Ovary (tissue), 9 donors: ENCODE results near the gene PERCC1. TPM values are rescaled to one million over a fixed set of nuclear protein-coding genes. Genes with fewer than 3 reads are reported as not detected.
A peak's percentile ranks its signal among the peaks of the same experiment; 100 is the strongest.

Source experiments
- DNase-seq, 5 donors: peaks; one replicate each; pipeline ENCODE4 v3.0.0-alpha.2; 2019 to 2020
- H3K27ac ChIP-seq, 2 donors: fragments of 200-600 bp; one replicate each; pipeline versions ENCODE4 v1.5.1 to v1.8.0; 2019 to 2022
- H3K27me3 ChIP-seq: fragments of 200-600 bp; one replicate; pipeline ENCODE4 v1.8.0; 2022
- H3K36me3 ChIP-seq: fragments of 200-600 bp; sonication (generic); one replicate; pipeline ENCODE4 v1.5.1; 2019
- H3K4me1 ChIP-seq: one replicate; pipeline ENCODE4 v1.8.1; 2013; ENCODE audit warnings: mild to moderate bottlenecking, moderate library complexity; ENCODE audit not compliant: insufficient read depth
- H3K4me3 ChIP-seq: fragments of 200-600 bp; sonication (generic); one replicate; pipeline ENCODE4 v1.5.1; 2017
- H3K9me3 ChIP-seq, 2 donors: fragments of 200-600 bp in 1 of 2; sonication (generic) in 1 of 2; one replicate each; pipeline versions ENCODE4 v1.5.1 to v1.8.1; 2013 to 2019; ENCODE audit warnings: mild to moderate bottlenecking in 1 of 2, moderate library complexity in 1 of 2
- EP300 ChIP-seq: sonication (generic); formaldehyde crosslinking; IDR thresholded peaks from one replicate; pipeline ENCODE4 v1.6.1; 2017; ENCODE audit warnings: antibody characterized with exemption
- POLR2A ChIP-seq: fragments of 450-650 bp; IDR thresholded peaks from one replicate; pipeline ENCODE4 v1.6.1; 2017; ENCODE audit warnings: antibody characterized with exemption, mild to moderate bottlenecking, moderate library complexity
- WGBS, 3 donors: extraction: QIAGEN DNeasy Blood & Tissue Kit in 1 of 3; methylation state at CpG; one replicate each; pipeline versions ENCODE4 v1.1.5 to v1.1.7; 2013 to 2017; 5-methylcytosine and 5-hydroxymethylcytosine counted together
- intact Hi-C, 4 donors: fragments of 100-400 bp; cut with DNase I; formaldehyde crosslinking; loops; one replicate each; pipeline versions ENCODE4 v1.11.0 to v1.15.1; 2022 to 2023
- polyA plus RNA-seq, 2 donors: library from polyadenylated mRNA; stranded (reverse); fragments of 200-250 nt in 1 of 2; fragments of 350-450 nt in 1 of 2; fragmentation: Illumina TruSeq in 1 of 2; extraction: RNeasy Lipid Tissue Mini Kit (QIAGEN cat#74804) in 1 of 2; gene quantifications; one replicate each; pipeline ENCODE4 v1.2.3, GENCODE V29; 2013 to 2014
- total RNA-seq, 7 donors: library from RNA; depleted of rRNA in 2 of 7; stranded (reverse); fragments of >200 nt in 2 of 7; fragmentation: NEBNext Ultra II Directional in 3 of 7; extraction: Animal tissue kit (Norgen Biotek cat#: 25700) in 3 of 7; gene quantifications; one replicate each; pipeline versions ENCODE4 v1.1.0 to v1.2.4, GENCODE V29; 2016 to 2023
- TF ChIP-seq, protein P1 (sequence below), 3 donors: fragments of 450-650 bp in 2 of 3; fragments of 200-600 bp in 1 of 3; IDR thresholded peaks; one replicate each; pipeline versions ENCODE4 v1.5.1 to v1.8.0; 2016 to 2022; ENCODE audit warnings: antibody characterized with exemption in 3 of 3, mild to moderate bottlenecking in 1 of 3
- donor health status: DM: no; HTN: no; CAD: no; lungs with moderate emphysema.
- donor health status: DM: no; HTN: no; CAD: no.
- donor health status: Bipolar disorder and iron deficiency.
- donor health status: DM: yes; HTN: yes; CAD: no.
- donor health status: DM: no; HTN: no; CAD: no.
- donor health status: DM: yes; HTN: yes; CAD: no.

PERCC1 gene
- total and polyA plus RNA-seq, 9 donors: 0.08 to 0.62 TPM; not detected in 7

DNA sequence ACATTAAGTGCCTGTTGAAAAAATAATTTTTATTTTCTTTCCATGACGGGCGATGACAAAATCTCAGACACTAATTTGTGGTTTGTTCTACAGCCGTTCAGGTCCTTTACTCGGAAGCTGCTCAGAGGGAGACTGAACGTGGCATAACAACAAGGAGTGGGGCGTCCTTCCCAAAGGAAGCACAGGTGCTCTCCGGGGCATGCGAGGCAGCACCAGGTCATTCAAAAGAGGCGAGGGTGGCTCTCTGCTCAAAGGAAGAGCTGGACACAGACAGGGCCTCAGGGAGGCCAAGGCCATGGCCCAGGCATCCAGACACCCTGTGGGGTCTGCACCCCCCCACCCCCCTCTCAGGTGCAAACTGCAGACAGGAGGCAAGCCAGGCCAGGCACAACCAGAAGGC lies 32.5 kb upstream of the PERCC1 start:
- H3K27me3 ChIP-seq: no peaks in the 10 kb centered on the region
- WGBS, 3 donors: 86 to 92% (median 91%) methylated on average over 9 of the region's 9 CpGs
- intact Hi-C loops: no loop called here
- no peak for DNase-seq
- no peak overlapping the region for H3K4me3 ChIP-seq
- H3K9me3 ChIP-seq: no peaks in the 10 kb centered on the region
- H3K4me1 ChIP-seq: no peaks in the 10 kb centered on the region
- no peaks in the 10 kb centered on the region for H3K36me3 ChIP-seq
- TF ChIP-seq EP300: no peak
- TF ChIP-seq POLR2A: no peak
- H3K27ac ChIP-seq: no peak overlapping the region

DNA sequence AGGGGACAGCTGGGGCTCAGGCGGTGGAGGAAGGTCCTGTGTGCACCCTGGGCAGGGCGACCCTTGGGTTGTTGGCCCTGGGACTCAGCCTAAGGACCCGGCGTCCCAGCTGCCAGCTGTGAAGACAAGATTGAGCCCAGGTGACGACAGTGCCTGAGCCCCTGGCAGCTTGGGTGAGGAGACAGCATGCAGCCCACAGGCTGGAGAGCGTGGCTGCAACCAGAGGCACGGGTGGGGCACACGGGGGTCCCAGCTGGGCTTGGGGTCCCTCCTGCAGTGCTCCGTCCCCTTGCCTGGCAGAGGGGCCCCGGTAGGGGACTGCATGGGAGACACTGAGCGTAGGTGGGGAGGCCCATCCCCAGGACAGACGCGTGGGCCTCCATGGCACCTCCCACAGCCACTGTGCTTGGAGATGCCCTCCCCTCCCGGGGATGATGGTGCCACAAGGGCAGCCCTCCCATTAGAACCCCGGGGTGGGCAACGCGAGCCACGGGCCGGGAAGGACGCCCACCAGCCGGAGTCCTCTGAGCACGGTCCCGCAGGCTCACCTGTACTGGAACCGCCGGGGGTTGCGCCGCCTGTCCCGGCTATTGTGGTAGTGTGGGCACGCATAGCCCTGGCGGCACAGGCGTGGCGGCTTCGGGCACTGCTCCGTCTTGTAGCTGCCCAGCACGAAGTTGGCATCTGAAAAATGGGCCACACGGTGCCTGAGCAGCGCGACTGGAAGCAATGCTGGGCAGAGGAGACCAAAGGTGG lies 31.9 kb upstream of the PERCC1 start:
- peak in 1 of 5 donors; percentile 18 for DNase-seq
- intact Hi-C loops: no loop called here
- TF ChIP-seq POLR2A: no peak
- no peak for TF ChIP-seq EP300
- TF ChIP-seq, protein P1, sequence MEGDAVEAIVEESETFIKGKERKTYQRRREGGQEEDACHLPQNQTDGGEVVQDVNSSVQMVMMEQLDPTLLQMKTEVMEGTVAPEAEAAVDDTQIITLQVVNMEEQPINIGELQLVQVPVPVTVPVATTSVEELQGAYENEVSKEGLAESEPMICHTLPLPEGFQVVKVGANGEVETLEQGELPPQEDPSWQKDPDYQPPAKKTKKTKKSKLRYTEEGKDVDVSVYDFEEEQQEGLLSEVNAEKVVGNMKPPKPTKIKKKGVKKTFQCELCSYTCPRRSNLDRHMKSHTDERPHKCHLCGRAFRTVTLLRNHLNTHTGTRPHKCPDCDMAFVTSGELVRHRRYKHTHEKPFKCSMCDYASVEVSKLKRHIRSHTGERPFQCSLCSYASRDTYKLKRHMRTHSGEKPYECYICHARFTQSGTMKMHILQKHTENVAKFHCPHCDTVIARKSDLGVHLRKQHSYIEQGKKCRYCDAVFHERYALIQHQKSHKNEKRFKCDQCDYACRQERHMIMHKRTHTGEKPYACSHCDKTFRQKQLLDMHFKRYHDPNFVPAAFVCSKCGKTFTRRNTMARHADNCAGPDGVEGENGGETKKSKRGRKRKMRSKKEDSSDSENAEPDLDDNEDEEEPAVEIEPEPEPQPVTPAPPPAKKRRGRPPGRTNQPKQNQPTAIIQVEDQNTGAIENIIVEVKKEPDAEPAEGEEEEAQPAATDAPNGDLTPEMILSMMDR (IDR thresholded peaks at IDR 0.05): no peak
- Histone ChIP-seq H3K4me1 (no peaks in the 10 kb centered on the region), H3K27ac (no peak overlapping the region), H3K27me3 (no peaks in the 10 kb centered on the region), H3K9me3 (no peaks in the 10 kb centered on the region), H3K4me3 (no peak overlapping the region), H3K36me3 (no peaks in the 10 kb centered on the region)
- WGBS, 3 donors: 92 to 95% (median 92%) methylated on average over 31 to 38 of the region's 38 CpGs

DNA sequence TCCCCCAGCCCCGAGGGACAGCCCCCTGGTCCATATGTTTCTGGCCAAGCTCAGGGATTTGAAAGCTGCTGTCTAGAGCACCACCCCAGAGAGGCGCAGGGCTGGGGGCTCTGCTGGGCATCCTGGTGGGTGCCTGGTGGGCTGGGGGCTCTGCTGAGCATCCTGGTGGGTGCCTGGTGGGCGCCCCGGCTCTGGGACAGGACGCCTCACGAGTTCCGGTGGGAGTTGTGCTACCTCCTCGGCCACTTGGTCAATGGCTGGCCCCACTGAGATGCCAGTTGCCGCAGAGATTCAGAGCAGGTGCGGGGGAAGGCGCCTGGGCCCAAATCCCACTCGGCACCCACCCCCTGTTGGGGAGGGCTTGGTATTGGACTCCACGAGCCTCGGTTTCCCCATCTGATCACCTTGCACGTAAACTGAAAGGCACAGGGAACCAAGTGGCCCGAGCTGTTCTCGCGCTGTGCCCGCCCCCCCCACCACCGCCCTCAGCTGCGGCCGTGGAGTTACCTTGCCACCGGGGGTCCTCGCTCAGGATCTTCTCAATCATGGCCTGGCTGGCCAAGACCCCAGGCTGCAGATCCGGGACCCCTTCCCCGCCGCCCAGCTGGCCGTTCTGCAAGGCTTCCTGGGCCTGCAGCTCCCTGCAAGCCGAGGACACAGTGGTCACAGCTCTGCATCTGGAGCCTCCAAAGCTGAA lies 29.7 kb upstream of the PERCC1 start:
- TF ChIP-seq POLR2A (no peak), EP300 (no peak)
- TF ChIP-seq, protein P1 (IDR thresholded peaks at IDR 0.05): no peak
- DNase-seq: no peak
- no peaks in the 10 kb centered on the region for H3K36me3 ChIP-seq
- no peak overlapping the region for H3K4me3 ChIP-seq
- intact Hi-C loops: no loop called here
- H3K27ac ChIP-seq: no peak overlapping the region
- no peaks in the 10 kb centered on the region for H3K27me3 ChIP-seq
- H3K4me1 ChIP-seq: no peaks in the 10 kb centered on the region
- 84 to 89% (median 85%) methylated on average over 26 to 29 of the region's 29 CpGs for WGBS, 3 donors
- H3K9me3 ChIP-seq: no peaks in the 10 kb centered on the region

DNA sequence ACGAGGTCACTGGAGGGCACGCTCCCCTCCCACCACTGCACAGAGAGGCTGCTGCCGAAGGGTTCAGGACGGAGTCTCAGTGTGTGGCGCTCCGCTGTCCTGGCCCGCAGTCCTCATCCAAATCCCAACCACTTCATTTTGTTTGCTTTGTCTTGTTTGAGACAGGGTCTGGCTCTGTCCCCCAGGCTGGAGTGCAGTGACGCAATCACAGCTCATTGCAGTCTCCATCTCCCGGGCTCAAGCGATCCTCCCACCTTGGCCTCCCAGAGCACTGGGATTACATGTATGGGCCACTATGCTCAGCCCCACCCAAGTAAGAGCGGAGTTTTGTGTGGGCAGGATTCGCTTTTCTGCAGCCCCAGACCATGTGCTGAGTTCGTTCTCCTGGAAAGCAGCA lies 29.1 kb upstream of the PERCC1 start:
- no peaks in the 10 kb centered on the region for H3K9me3 ChIP-seq
- DNase-seq: no peak
- H3K27me3 ChIP-seq: no peaks in the 10 kb centered on the region
- H3K4me1 ChIP-seq: no peaks in the 10 kb centered on the region
- TF ChIP-seq EP300 (no peak), POLR2A (no peak)
- TF ChIP-seq, protein P1 (IDR thresholded peaks at IDR 0.05): no peak
- intact Hi-C loops: no loop called here
- H3K4me3 ChIP-seq: no peak overlapping the region
- H3K27ac ChIP-seq: no peak overlapping the region
- 93 to 94% (median 94%) methylated on average over 13 of the region's 13 CpGs for WGBS, 3 donors
- H3K36me3 ChIP-seq: no peaks in the 10 kb centered on the region

DNA sequence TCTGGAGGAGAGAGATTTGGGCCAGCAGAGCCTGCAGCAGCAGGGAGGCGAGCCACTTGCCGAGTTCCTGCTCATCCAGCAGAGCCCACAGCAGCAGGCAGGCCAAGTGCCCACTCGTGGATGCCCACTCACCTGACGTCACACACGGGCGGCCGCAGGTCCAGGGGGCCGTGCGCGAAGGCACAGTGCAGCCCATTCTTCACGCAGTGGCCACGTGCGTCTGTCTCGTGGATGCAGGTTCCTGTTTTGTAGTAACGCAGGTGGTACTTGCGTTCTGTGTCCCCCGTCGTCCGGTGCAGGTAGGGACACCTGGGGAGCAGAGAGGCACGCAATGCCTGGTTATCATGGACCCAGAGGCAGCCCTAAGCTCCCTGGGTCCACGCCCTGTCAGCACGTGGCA lies 27.8 kb upstream of the PERCC1 start:
- intact Hi-C loops: no loop called here
- no peaks in the 10 kb centered on the region for H3K36me3 ChIP-seq
- no peaks in the 10 kb centered on the region for H3K9me3 ChIP-seq
- peaks cover 3% of the 10 kb centered on the region for H3K4me1 ChIP-seq
- no peak overlapping the region for H3K27ac ChIP-seq
- no peaks in the 10 kb centered on the region for H3K27me3 ChIP-seq
- TF ChIP-seq EP300 (no peak), POLR2A (no peak)
- TF ChIP-seq, protein P1 (IDR thresholded peaks at IDR 0.05): no peak
- WGBS, 3 donors: 89 to 91% (median 90%) methylated on average over 22 of the region's 22 CpGs
- H3K4me3 ChIP-seq: no peak overlapping the region
- no peak for DNase-seq
